NCI-H2227 (cell line): Measurements from ENCODE around the gene TTC23L.

Experiments
- DNase-seq: peaks from one replicate; lab custom pipeline; 2025; ENCODE audit not compliant: unreplicated experiment; lab: John Stamatoyannopoulos, UW

Gene TTC23L

DNA sequence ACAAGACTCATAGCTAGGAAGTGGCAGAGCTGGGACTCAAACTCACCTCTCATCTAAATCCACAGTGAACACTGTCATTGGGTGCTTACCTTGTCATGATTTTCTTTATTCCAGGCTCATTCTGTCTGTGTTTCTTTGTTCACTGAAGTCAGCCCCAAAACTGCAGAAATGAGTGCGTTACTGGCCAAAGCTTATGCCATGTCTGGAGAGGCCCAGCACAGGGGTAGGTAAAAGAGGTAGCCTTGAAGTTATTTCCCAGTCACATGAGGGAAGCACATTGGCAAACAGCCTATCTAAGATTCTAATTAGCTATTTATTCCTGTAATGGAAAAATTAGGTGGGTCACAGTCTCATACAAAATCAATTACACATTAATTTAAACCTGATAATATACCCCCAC is 29.8 kb downstream of the TTC23L start:
- DNase-seq: no peak

DNA sequence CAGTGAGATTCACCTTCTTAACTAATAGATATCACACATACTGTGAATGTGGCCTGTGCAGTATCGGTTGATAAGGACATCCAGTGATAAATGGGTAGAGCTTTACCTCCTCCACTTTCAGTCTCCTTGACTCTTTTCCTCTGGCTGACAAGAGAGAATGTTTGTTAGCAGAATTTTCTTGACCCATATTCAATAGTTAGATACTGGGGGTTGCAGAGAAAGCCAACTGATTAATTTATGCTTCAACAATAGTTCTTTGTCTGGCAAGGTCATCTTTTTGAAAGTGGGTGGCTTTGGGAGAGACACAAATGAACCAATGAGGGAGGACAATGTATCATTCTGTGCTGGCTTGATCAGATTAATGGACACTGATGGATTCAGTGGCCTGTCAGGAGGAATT is 30.3 kb downstream of the TTC23L start:
- DNase-seq: no peak

DNA sequence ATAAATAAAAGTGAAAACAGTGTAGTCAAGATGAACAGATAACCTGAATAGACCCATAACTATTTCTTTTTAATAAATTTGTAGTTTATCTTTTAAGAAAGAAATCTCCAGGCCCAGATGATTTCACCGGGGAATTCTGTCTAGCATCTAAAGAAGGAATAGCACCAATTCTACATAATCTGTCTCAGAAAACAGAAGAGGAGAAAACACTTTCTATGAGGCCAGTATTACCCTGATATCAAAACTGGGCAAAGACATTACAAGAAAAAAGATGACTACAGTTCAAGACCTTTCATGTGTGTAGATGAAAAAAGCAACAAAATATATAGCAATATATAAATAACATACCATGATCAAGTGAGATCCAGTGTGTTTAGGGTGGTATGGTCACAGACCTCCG is 31.4 kb downstream of the TTC23L start:
- DNase-seq: no peak

DNA sequence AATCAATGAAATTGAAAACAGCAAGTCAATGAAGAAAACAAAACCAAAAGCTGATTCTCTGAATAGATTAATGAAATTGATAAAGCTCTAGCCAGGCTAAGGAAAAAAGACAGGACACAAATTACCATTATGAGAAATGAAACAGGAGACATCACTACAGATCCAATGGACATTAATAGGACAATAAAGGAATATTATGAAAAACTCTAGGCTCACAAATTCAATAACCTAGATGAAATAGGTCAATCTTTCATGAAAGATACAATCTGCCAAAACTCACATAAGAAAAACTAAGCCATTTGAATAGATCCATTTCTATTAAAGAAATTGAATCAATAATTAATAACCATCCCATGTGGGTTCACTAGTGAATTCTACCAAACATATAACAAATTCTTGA is 37.3 kb downstream of the TTC23L start:
- DNase-seq: no peak

DNA sequence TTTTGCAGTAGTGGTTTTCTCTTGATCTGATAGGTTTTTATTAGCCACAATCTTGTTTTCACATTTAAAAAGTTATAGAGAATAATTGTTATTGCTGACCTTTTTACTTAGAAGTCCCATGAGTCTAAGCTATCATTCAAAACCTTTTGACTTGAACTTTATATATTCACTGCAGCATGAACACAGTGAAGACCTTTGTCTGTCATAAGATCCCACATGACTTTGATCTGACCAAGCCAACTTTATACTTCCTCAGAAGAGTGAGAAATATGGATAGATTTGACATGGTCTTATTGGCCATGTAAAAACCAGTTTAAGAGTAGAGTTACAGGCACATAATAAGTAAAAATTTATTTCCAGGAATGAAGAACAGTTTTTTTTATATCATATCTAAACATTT is 42.3 kb downstream of the TTC23L start:
- no peak for DNase-seq

DNA sequence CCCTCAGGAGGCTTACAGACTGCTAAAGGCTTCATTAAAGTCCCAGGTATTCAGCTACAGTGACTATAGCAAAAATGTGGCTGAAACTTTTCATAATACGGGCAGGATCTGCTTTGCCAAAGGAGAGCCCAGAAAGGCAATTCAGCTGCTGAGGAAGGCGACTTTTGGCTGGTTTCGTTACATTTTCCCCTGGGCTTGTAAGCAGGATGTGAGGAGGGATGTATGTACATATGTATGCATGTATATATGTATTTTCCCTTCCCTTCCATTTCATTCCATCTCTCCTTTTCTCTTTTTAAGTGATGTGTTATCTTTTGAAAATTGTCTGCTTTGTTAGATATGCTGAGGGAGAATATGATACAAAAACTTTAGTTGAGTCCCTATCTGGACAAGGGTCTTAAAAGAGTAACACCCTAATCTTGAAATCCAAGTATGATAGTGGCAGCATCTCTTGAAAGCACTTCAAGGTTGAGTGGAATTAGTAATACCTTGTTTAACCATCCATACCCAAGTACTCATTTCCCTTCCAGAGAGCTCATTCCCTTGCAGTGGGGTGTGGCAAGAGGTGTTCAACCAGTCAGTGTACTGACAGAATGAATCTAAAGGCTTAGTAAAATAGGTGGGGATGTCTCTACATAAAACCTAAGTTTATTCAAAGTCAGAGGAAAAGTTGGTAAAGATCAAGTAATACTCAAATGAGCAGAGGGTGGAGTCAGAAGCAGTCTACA is 47.6 kb downstream of the TTC23L start:
- DNase-seq: no peak

DNA sequence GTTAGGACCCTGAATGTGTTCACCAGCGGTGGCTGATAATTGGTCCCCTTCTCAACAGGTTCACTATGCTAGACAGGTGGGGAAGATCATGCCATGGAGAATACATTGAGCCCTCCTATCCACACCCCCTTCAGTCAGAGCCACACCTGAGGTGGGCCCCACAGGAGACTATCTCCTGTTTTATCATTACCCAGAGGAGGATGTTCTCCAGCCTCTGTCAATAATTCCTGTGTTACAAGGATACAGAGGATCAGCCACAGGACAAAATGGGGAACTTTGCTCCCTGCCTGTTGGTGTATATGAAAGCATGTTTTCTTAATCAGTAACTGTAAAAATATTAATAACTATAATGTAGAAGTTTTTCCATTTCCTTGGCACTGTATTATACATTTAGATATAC is 50.4 kb downstream of the TTC23L start:
- no peak for DNase-seq

DNA sequence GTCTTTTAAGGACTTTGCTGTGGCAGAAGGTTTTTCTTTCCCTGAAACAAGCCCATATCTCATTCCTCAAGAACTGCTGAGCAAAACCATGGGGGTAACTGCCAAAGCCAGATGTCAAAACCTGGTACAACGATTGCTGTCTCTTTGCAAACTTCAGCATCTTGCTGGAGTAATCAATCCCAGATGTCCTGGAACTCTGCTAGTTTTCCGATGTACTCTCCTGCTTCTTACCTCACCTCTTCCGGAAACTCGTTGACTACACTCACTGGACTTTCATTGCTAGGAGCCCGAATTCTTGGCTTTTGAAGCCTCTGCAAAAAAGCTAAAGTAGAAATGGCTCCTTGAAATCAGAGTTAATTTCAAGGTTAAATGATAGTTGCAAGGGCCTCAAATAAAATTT is 53.0 kb downstream of the TTC23L start:
- no peak for DNase-seq

DNA sequence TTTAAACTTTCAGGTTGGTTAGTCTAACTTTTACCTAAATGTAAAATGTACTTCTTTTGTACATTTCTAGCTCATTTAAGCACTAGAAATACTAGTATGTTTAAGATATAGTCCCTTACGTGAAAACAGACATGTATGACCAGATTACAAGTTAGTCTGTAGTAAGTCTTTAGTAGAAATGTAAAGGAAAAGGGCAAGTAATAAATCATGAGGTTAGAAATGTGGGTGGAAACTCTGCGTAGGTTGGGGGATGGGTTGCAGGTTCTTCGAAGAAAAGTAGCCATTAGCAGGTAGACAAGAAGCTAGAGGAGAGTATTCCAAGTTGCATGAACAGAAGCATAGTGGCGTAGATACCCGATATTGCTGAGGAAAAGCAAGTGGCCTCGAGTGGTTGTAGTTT is 53.5 kb downstream of the TTC23L start:
- DNase-seq: no peak

DNA sequence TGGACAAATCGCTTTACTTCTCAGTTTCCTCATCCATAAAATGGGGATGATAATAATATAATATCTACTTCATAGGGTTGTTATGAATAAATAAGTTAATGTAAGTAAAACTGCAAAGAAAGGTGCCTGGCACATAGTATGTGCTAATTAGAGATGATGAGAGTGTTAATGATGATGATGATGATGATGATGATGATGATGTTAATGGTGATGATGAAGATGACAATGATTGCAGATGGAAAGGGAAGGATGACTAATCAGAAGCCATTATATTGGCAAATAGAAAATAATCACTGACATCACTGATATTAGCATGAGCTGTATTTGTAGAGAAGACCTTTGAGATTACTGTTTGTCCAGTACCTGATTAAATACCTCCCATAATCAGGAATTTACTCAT is 55.8 kb downstream of the TTC23L start:
- no peak for DNase-seq

DNA sequence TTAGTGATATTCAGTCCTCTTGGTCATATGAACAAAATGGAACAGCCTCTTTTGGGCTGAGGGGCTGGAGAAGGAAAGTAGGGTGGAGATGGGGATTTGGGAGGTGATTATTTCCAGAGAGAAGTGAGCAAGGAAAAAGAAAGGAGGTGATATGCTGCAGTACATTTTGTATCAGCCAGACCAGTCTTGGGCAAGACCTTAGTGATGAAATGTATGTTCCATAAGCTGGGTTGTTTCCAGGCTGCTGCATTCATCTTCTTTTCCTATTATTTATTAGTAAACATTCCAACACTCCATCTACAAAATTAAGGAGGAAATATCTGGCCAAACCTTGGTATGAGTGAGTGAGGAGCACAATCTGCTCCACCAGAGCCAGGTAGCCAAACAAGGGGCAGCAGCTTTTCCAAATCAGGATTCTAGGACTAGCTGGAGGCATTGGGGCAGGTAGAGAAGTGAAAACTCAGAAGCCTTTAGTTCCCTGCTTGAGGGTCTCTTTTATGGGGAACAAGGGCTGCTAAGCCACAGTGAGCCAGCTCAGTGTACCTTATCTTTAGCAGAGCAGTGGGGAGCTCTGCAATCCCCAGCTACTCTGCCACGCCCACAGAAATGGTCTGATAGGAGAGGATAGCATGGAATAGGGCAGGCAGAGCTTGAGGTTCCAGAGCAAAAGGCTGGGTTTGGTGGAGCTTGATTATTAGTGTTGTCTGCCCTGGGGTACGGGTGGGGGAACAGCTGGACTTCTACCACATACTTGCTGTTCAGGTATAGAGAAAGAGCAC is 56.9 kb downstream of the TTC23L start:
- no peak for DNase-seq

DNA sequence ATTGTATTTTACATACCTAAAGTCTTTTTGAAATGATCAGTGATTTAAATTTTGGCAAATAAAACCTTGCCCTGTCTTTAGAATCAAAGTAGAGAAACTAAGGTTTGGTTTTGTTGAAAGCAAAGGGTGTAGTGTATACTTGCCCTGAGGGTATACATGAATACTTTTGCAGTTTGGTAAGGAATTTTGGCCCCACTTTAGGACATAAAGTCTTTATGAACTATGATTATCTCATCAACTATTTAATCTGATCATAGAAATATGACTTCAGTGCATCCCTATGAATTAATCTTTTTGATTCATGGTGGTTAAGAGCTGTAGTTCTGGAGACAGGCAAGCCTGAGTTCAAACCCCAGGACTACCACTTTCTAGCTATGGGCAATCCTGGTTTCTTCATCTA is 58.7 kb downstream of the TTC23L start:
- no peak for DNase-seq

DNA sequence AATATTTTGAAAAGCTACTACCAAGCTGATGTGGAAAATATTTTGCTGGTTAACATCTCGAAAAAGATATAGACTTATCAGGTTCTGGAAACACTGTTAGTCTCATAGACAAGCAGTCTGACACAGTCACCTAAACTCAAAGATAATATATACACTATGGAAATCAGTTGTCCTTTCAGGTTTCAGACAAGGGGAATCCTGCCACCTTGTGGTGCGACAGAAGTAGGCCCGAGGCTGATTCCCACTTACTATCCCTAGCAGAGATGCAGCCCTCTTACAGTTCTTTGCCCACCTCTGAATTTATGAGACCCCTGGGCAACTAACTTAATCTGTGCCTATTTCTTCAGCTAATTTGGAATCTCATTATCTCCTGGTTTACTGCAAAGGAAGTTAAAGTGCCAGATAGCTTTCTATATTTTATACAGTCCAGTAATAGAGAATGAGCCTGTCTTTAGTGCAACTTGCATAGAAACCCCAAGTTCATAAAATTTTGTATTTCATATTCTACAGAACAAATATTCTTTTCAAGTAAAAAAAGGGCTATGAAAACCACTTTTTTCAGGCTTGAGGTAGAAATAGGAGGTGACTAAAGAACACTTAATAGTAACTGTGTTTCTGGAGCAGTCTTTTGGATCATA is 59.4 kb downstream of the TTC23L start:
- peak; percentile 86 for DNase-seq

DNA sequence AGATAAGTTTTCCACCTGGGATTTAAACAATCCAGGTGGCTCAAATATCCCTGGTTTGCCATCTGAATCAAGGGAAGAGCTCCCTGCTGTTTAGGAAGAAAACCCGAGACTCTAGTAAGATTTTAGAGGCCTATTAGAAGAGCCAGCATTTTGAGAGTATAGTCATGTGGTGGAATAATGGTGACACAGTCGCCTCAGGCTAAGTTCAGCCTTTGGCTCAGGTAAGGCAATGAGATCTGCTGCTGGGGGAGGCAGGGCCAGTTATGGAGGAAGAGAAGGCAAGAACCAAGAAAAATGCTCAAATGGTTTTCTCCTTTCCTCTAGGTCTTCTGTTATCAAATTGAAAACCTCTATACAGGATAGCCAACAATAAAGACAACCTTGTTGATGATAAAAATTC is 60.1 kb downstream of the TTC23L start:
- no peak for DNase-seq

DNA sequence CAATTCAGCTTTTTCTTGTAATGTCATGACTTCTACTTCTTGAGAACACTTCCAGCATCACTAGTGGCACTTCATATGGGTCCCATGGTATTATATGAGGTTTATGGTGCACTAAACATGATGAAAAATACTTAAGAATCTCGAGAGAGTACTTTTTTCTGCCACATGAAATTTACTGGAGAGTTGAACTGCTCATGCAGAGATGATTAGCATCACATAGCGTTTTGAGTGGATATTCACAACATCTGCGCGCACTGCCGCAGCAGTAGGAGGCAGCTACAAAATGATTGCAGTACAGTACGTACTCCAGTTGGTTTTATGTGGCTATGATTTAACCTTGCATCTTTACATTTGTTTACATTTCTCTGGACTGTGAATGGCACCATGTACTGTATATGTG is 61.7 kb downstream of the TTC23L start:
- peak; percentile 64 for DNase-seq

DNA sequence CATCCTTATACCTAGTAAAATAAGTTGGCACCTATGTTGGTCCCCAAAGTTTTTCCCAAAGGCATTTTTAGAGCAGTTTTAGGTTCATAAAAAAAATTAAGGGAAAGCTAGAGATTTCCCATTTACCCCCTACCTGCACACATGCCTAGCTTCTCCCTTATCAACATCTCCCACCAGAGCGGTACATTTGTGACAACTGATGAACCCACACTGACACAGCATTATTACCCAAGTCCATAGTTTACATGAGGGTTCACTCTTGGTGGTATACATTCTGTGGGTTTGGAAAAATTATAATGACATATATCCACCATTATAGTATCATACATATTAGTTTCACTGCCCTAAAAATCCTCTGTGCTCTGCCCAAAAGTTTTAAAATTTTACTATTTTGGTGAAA is 64.3 kb downstream of the TTC23L start:
- DNase-seq: no peak

DNA sequence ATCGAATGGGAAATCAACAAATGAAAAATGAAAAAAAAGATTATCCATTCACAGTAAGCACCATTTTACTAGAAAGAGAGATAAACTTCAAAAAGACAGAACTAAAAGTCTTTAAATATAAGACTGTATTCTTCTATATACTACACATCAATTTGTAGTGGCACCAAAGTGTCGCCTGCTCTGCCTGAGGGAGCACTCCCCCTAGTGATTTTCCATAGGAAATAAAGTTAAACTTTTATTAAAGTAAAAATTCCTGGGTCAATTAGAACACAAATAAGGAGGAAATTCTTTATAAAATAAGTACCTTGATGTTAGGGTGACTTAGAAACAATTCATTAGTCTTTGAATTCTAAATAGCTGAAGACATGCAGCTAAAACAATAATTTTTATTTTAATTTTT is 66.6 kb downstream of the TTC23L start:
- DNase-seq: peak; percentile 23

DNA sequence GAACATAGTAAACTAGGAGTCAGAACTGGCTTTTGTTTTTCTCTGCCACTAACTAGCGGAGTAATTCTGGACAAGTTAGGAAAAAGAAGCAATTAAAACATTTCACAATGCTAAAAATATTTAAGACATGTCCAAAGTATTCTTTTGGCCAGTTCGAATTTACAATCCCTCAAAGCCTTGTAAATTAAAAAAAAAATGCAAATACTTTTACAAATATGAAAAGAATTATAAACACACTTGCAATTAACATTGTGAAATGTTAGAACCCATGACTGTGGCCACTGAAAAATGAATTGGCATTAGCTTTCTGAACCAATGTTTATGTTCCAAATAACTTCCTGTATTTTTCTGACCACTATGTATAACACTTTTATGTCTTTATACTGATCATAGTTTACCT is 74.1 kb downstream of the TTC23L start:
- DNase-seq: no peak

DNA sequence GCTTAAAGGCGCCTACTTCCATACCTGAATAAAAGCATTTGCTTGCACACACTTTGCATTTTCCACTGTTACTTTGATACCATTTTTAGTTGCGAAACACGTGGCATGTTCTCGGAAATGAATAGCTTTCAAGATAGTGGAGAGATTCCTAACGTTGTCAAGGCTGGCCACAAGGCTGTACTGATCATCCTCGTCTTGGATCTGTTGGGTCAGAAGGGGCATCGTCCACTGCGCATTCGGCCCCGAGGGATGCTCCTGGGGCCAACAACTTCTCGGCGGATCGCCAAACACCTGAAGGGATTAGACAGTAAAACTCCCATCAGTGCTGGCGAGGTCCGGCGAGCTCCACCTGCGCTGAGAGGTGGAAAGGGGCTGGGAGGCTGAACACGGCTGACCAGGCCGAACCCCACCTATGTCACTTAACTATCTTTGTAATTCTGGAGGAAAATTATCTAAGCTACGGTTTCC is 75.7 kb downstream of the TTC23L start:
- DNase-seq: peak; percentile 56

DNA sequence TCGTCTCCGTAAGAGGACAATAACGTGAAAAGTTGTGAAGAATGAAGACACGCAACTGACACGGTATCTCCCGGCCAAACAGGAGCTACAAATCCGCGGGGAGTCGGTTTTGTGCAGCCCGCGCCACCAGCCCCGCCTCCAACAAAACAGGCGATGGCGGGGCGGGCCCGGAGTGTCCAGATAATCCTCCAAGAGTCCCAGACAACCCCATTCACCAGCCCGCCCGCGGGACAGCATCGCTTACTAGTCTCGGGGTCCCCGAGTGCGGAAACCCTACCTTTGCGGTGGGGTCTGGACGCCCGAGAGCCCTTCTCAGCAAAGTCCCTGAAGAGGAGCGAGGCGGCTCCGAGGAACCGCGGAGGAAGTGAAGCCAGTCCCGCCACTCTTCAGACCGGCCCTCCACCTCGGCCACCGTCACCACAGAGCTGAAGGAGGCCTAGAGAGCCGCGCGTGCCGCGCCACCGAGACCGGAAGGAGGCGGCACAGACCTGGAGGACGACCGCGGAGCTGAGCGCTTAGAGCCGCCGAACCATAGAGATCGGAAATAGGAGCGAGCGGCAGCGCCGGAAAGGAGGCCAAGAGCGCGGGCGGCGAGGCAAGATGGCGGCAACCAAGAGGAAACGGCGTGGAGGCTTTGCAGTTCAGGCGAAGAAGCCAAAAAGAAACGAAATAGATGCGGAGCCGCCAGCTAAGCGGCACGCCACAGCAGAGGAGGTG is 76.3 kb downstream of the TTC23L start, which contains the start of the genes BRIX1 and RAD1:
BRIX1 (plus strand) TSS at position 573 of the 717 bp plus-strand sequence; CDS start at position 601, 28 bp downstream.
RAD1 (minus strand) TSS at position 366 of the 717 bp plus-strand sequence. CDS start 612 bp downstream, outside the sequence.
- peak; percentile 99 for DNase-seq

DNA sequence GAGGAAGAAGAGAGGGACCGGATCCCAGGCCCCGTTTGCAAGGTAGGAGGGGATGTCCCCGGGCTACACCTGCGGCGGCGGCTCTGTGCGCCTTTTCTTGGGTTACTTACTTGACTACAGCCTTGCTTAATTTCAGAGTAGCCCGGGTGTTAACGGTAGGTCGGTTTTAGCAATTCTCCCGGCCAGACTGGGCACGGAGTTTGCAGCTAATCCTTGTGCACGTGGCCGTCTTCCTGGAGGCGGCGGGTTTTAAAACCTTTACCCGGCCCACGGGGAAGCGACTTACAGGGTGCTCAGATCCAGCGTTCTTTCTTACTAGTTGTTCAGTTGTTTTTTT is 76.9 kb downstream of the TTC23L start:
- peak; percentile 50 for DNase-seq
